ENCODE data around the gene PRKCA. TPM values are rescaled to one million over a fixed set of nuclear protein-coding genes. Genes with fewer than 3 reads are reported as not detected.

Gene PRKCA
- total and polyA plus RNA-seq, 2 of the 13 experiments (the other 11 are each of a cell fraction or from before 2014, with no cell fraction given): 18.5 to 21.5 TPM

- no peak for TF ChIP-seq HOMEZ (CRISPR knock-in tag; IDR thresholded peaks at IDR 0.05; ENCODE audit: low read depth)
- TF ChIP-seq CREB1 (IDR thresholded peaks at IDR 0.05): no peak
- TF ChIP-seq CREB1 (CRISPR knock-in tag; IDR thresholded peaks at IDR 0.05): peak; percentile 45; the same call in 1 of the 2 replicates
- no peak for TF ChIP-seq GMEB1 (CRISPR knock-in tag; IDR thresholded peaks at IDR 0.05; ENCODE audit: borderline replicate concordance)
- TF ChIP-seq HNF4A (CRISPR knock-in tag; IDR thresholded peaks at IDR 0.05): peak; percentile 50; the same call in 1 of the 2 replicates
- TF ChIP-seq SALL1 (CRISPR knock-in tag; IDR thresholded peaks at IDR 0.05): no peak
- TF ChIP-seq ZSCAN5A (CRISPR knock-in tag; IDR thresholded peaks at IDR 0.05; ENCODE audit: borderline replicate concordance): no peak
- no peak for TF ChIP-seq KMT2A (CRISPR knock-in tag; IDR thresholded peaks at IDR 0.05)
- no peak for TF ChIP-seq ATM (IDR thresholded peaks at IDR 0.05; ENCODE audit: borderline replicate concordance)
- 0 out of 2 replicates have a peak, but pooled peaks have one; percentile 33 for TF ChIP-seq ZMYM2 (CRISPR knock-in tag; IDR thresholded peaks at IDR 0.05)
- TF ChIP-seq KLF15 (CRISPR knock-in tag; IDR thresholded peaks at IDR 0.05; ENCODE audit: borderline replicate concordance): no peak
- TF ChIP-seq ZC3H4 (CRISPR knock-in tag; IDR thresholded peaks at IDR 0.05; ENCODE audit: borderline replicate concordance): no peak
- no peak; the same call in none of the 2 replicates for TF ChIP-seq NR2F6 (IDR thresholded peaks at IDR 0.05)
- TF ChIP-seq NR2F6 (CRISPR knock-in tag; IDR thresholded peaks at IDR 0.05): 0 out of 2 replicates have a peak, but pooled peaks have one; percentile 48
- no peak for TF ChIP-seq NFIC (IDR thresholded peaks at IDR 0.05; ENCODE audit: low read length)
- no peak for TF ChIP-seq STAG1 (CRISPR knock-in tag; IDR thresholded peaks at IDR 0.05)
- TF ChIP-seq ZNF547 (CRISPR knock-in tag; IDR thresholded peaks at IDR 0.05): 0 out of 2 replicates have a peak, but pooled peaks have one; percentile 34
- peak; percentile 39; the same call in 1 of the 2 replicates for TF ChIP-seq RARA (CRISPR knock-in tag; IDR thresholded peaks at IDR 0.05)
- no peak for TF ChIP-seq ZNF605 (CRISPR knock-in tag; IDR thresholded peaks at IDR 0.05)
- TF ChIP-seq ARID5B (CRISPR knock-in tag; IDR thresholded peaks at IDR 0.05): peak; percentile 33; the same call in 1 of the 2 replicates
- TF ChIP-seq ZNF160 (CRISPR knock-in tag; IDR thresholded peaks at IDR 0.05): no peak
- no peak for TF ChIP-seq ELF4 (CRISPR knock-in tag; IDR thresholded peaks at IDR 0.05; ENCODE audit: borderline replicate concordance)
Observed at GRCh38 chr17:66413559-66414520, 111.4 kb downstream of the PRKCA start (continued).

All from HepG2 (cell line).